OCI-LY7 (cell line): ENCODE measurements around the gene DLGAP3. TPM values are rescaled to one million over a fixed set of nuclear protein-coding genes. Genes with fewer than 3 reads are reported as not detected.

Experiments used
- BruUV-seq: library from RNA; stranded (reverse); fragments of 400-500 nt; replicated peaks from 2 replicates; lab custom pipeline; 2021; lab: Mats Ljungman, UMichigan
- CTCF ChIA-PET: fragments of 300-600 bp; sonication (Branson Sonifier 250); formaldehyde crosslinking; loops from one replicate; lab custom pipeline; 2022; ENCODE audit warnings: antibody characterized with exemption; ENCODE audit not compliant: unreplicated experiment; lab: Charles Lee
- POLR2A ChIA-PET: fragments of 300-600 bp; sonication (Branson Sonifier 250); formaldehyde crosslinking; loops from one replicate; lab custom pipeline; 2022; ENCODE audit warnings: antibody characterized with exemption; lab: Charles Lee
- DNase-seq: peaks from one replicate; pipeline ENCODE4 v3.0.0-alpha.2; 2015; ENCODE audit warnings: low spot score
- H2AFZ ChIP-seq: fragments of 200-600 bp; sonication (generic), shearing (Covaris generic); 2 replicates; pipeline ENCODE4 v1.6.1; 2014; ENCODE audit warnings: mild to moderate bottlenecking, antibody characterized with exemption, low read length, moderate library complexity
- H3K27ac ChIP-seq: fragments of 200-600 bp; sonication (generic); 2 replicates; pipeline ENCODE4 v1.5.1; 2014; ENCODE audit warnings: mixed run types, low read depth, mild to moderate bottlenecking, moderate library complexity, low read length, inconsistent platforms; ENCODE audit not compliant: poor library complexity, severe bottlenecking
- H3K36me3 ChIP-seq: fragments of 200-600 bp; sonication (generic); 2 replicates; pipeline ENCODE4 v1.6.1; 2014; ENCODE audit warnings: mild to moderate bottlenecking, antibody characterized with exemption, low read length, moderate library complexity, mixed read lengths; ENCODE audit not compliant: insufficient read depth
- H3K4me1 ChIP-seq: fragments of 200-600 bp; sonication (generic); 2 replicates; pipeline ENCODE4 v1.5.1; 2014; ENCODE audit warnings: mild to moderate bottlenecking, low read length; ENCODE audit not compliant: insufficient read depth, poor library complexity, severe bottlenecking
- H3K4me2 ChIP-seq: fragments of 200-600 bp; sonication (generic); 2 replicates; pipeline ENCODE4 v1.6.1; 2014; ENCODE audit warnings: mild to moderate bottlenecking, low read length
- H3K4me3 ChIP-seq: fragments of 200-600 bp; sonication (generic); 2 replicates; pipeline ENCODE4 v1.5.1; 2014; ENCODE audit warnings: mild to moderate bottlenecking, low read depth, low read length; ENCODE audit not compliant: poor library complexity, severe bottlenecking
- H3K79me2 ChIP-seq: fragments of 200-600 bp; sonication (generic); 2 replicates; pipeline ENCODE4 v1.6.1; 2016; ENCODE audit warnings: low read depth, mild to moderate bottlenecking, low read length, moderate library complexity, mixed read lengths; ENCODE audit not compliant: insufficient read depth
- H3K9me2 ChIP-seq: fragments of 200-600 bp; sonication (generic); 2 replicates; pipeline ENCODE4 v1.6.1; 2016; ENCODE audit warnings: mild to moderate bottlenecking, low read length, mixed read lengths; ENCODE audit not compliant: insufficient read depth
- H3K9me3 ChIP-seq: fragments of 200-600 bp; sonication (generic); 2 replicates; pipeline ENCODE4 v1.6.1; 2014; ENCODE audit warnings: mild to moderate bottlenecking, mixed run types, low read length, mixed read lengths
- H4K20me1 ChIP-seq: fragments of 200-600 bp; sonication (generic); 2 replicates; pipeline ENCODE4 v1.6.1; 2014; ENCODE audit warnings: mild to moderate bottlenecking, antibody characterized with exemption, low read length, moderate library complexity, mixed read lengths; ENCODE audit not compliant: insufficient read depth
- CTCF ChIP-seq: fragments of 200-600 bp; sonication (generic); conservative IDR thresholded peaks from 2 replicates; pipeline ENCODE4 v1.5.1; 2014; ENCODE audit warnings: mild to moderate bottlenecking, antibody characterized with exemption, low read length, moderate library complexity, mixed read lengths
- EZH2phosphoT487 ChIP-seq: fragments of 200-600 bp; sonication (generic); IDR thresholded peaks from 2 replicates; pipeline ENCODE4 v1.6.1; 2018; ENCODE audit warnings: low read depth, borderline replicate concordance, mild to moderate bottlenecking, mixed run types, antibody characterized with exemption, low read length, moderate library complexity, mixed read lengths
- intact Hi-C: fragments of 100-400 bp; cut with micrococcal nuclease; formaldehyde crosslinking; loops from one replicate; pipeline ENCODE4 v1.10.0; 2022; ENCODE audit not compliant: unreplicated experiment
- total RNA-seq, 2 experiments: library from RNA; depleted of rRNA in 1 of 2; stranded (reverse); fragments of >200 nt in 1 of 2; shearing (Covaris generic) in 1 of 2; gene quantifications; 2 replicates each; pipeline ENCODE4 v1.2.3, GENCODE V29; 2014 to 2022

DLGAP3 gene
- total RNA-seq, 2 experiments from 2014 or later, result 0.44 to 0.47 TPM

GRCh38 chr1:34876406-34876805 lies 53.0 kb downstream of the DLGAP3 start:
- Histone ChIP-seq H3K4me1 (no peaks in the 10 kb centered on the region), H3K9me3 (0 out of 2 replicates have a peak, but pooled peaks cover 3% of the 10 kb centered on the region), H3K27ac (no peak overlapping the region), H3K9me2 (no peaks in the 10 kb centered on the region), H2AFZ (no peak overlapping the region), H3K36me3 (no peaks in the 10 kb centered on the region), H3K4me3 (no peak overlapping the region), H3K79me2 (no peaks in the 10 kb centered on the region), H4K20me1 (no peaks in the 10 kb centered on the region), H3K4me2 (no peak overlapping the region)
- ChIA-PET CTCF (no interaction called here), POLR2A (no interaction called here)
- no peak for DNase-seq
- no TSS peak for BruUV-seq
- intact Hi-C loops, result no loop called here
- TF ChIP-seq EZH2phosphoT487 (no peak), CTCF (no peak)

- Histone ChIP-seq H3K4me2 (no peak overlapping the region), H3K9me2 (no peaks in the 10 kb centered on the region), H3K27ac (no peak overlapping the region), H3K36me3 (no peaks in the 10 kb centered on the region), H3K4me3 (no peak overlapping the region), H3K9me3 (no peaks in the 10 kb centered on the region), H4K20me1 (no peaks in the 10 kb centered on the region), H2AFZ (no peak overlapping the region), H3K4me1 (no peaks in the 10 kb centered on the region), H3K79me2 (no peaks in the 10 kb centered on the region)
- intact Hi-C loops, result no loop called here
- BruUV-seq, result no TSS peak
- no peak for DNase-seq
- ChIA-PET CTCF (no interaction called here), POLR2A (interaction anchor here (0.5 to 1.0 kb wide), 2 partner anchors 16 to 156 kb away, joined by 3 read pairs; no protein-coding TSS in a partner anchor)
- TF ChIP-seq CTCF (no peak), EZH2phosphoT487 (no peak)
Measured at GRCh38 chr1:34874296-34874952, 55.0 kb downstream of the DLGAP3 start.

- no peaks in the 10 kb centered on the region for H4K20me1 ChIP-seq
- CTCF ChIA-PET, result no interaction called here
- no peaks in the 10 kb centered on the region for H3K36me3 ChIP-seq
- no peaks in the 10 kb centered on the region for H3K9me3 ChIP-seq
- no peak for DNase-seq
- TF ChIP-seq EZH2phosphoT487, result no peak
- TF ChIP-seq CTCF, result no peak
- intact Hi-C loops, result no loop called here
- H3K4me3 ChIP-seq, result no peak overlapping the region
- no peaks in the 10 kb centered on the region for H3K79me2 ChIP-seq
- no peak overlapping the region for H3K27ac ChIP-seq
- no peak overlapping the region for H3K4me2 ChIP-seq
- H3K4me1 ChIP-seq, result no peaks in the 10 kb centered on the region
- H2AFZ ChIP-seq, result no peak overlapping the region
- BruUV-seq, result no TSS peak
- H3K9me2 ChIP-seq, result no peaks in the 10 kb centered on the region
- POLR2A ChIA-PET, result interaction anchor here (1.3 kb wide), 1 partner anchor 12 kb away, joined by 5 read pairs; the partner anchor contains the start of gene SMIM12
Measured at GRCh38 chr1:34872133-34872503, 57.3 kb downstream of the DLGAP3 start.
